Retinal pigment epithelial cell (primary cell): Measurements from ENCODE around the gene RLN3.

Experiments
- DNase-seq: peaks from one replicate; pipeline ENCODE4 v3.0.0-alpha.2; 2010; ENCODE audit warnings: low read depth
- H3K4me3 ChIP-seq: 2 replicates; pipeline ENCODE4 v1.5.1; 2011; ENCODE audit warnings: mild to moderate bottlenecking, low read length, control low read depth, moderate library complexity
- TF ChIP-seq, protein P1 (sequence below): conservative IDR thresholded peaks from 2 replicates; pipeline ENCODE4 v1.5.1; 2011; ENCODE audit warnings: low read depth, low read length, control low read depth, inconsistent platforms

RLN3 gene

DNA sequence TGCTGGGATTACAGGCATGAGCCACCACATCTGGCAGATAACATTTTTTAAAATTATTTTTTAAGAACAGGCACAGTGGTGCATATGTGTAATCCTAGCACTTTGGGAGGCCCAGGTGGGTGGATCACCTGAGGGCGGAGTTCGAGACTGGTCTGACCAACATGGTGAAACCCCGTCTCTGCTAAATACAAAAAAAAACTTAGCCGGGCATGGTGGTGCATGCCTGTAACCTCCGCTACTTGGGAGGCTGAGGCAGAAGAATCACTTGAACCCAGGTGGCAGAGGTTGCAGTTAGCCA lies 34.6 kb downstream of the RLN3 start:
- DNase-seq, result no peak
- H3K4me3 ChIP-seq, result no peak overlapping the region
- TF ChIP-seq, protein P1, sequence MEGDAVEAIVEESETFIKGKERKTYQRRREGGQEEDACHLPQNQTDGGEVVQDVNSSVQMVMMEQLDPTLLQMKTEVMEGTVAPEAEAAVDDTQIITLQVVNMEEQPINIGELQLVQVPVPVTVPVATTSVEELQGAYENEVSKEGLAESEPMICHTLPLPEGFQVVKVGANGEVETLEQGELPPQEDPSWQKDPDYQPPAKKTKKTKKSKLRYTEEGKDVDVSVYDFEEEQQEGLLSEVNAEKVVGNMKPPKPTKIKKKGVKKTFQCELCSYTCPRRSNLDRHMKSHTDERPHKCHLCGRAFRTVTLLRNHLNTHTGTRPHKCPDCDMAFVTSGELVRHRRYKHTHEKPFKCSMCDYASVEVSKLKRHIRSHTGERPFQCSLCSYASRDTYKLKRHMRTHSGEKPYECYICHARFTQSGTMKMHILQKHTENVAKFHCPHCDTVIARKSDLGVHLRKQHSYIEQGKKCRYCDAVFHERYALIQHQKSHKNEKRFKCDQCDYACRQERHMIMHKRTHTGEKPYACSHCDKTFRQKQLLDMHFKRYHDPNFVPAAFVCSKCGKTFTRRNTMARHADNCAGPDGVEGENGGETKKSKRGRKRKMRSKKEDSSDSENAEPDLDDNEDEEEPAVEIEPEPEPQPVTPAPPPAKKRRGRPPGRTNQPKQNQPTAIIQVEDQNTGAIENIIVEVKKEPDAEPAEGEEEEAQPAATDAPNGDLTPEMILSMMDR, result no peak

GRCh38 chr19:14063105-14063504 lies 35.2 kb downstream of the RLN3 start:
- no peak for DNase-seq
- H3K4me3 ChIP-seq, result no peak overlapping the region

DNA sequence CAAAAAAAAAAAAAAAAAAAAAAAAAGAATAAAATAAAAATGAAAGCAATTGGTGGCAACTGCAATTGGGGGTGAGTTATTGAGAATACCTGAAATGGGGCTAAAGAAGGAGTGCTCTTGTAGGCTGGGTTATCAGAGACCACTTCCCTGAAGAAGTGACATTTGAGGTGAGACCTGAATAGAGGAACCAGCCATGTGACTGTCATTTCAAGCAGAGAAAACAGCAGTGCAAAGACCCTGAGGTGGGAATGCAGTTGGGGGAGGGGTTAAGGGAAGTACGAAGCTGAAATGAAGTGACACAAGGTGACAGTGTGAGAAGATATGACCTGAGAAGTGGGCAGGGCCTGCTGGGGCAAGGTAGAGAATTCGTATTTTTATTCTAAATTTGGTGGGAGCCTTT lies 38.2 kb downstream of the RLN3 start:
- H3K4me3 ChIP-seq, result no peak overlapping the region
- DNase-seq, result no peak
- TF ChIP-seq, protein P1, result no peak

More at GRCh38 chr19:14063105-14063504, 35.2 kb downstream of the RLN3 start:
- TF ChIP-seq, protein P1, result no peak

GRCh38 chr19:14070268-14071050 lies 42.5 kb downstream of the RLN3 start:
- DNase-seq, result no peak
- H3K4me3 ChIP-seq, result no peak overlapping the region
- TF ChIP-seq, protein P1, result no peak

- TF ChIP-seq, protein P1, result no peak
- no peak for DNase-seq
- peak within 1 kb of the TSS; percentile 70 for H3K4me3 ChIP-seq
Observed at GRCh38 chr19:14072535-14073260, 44.8 kb downstream of the RLN3 start, which contains the start of gene MISP3. TSS of gene MISP3 (plus strand) at chr19:14072786. CDS start at chr19:14073310, 524 bp downstream.

- no peak for DNase-seq
- TF ChIP-seq, protein P1, result peak; percentile 16
- H3K4me3 ChIP-seq, result peak overlapping the region; percentile 70
Observed at GRCh38 chr19:14073261-14073924, 45.4 kb downstream of the RLN3 start.
